Calu3 (cell line): Measurements from ENCODE around the gene NR1I3. TPM values are rescaled to one million over a fixed set of nuclear protein-coding genes. Genes with fewer than 3 reads are reported as not detected.
A peak's percentile ranks its signal among the peaks of the same experiment; 100 is the strongest.

Source experiments
- BruUV-seq: library from RNA; stranded (reverse); fragments of 400-500 nt; replicated peaks from 2 replicates; lab custom pipeline; 2021; lab: Mats Ljungman, UMichigan
- CTCF ChIA-PET: fragments of 300-600 bp; sonication (Branson Sonifier 250); formaldehyde crosslinking; loops from one replicate; lab custom pipeline; 2022; ENCODE audit warnings: antibody characterized with exemption; lab: Charles Lee
- DNase-seq: peaks from one replicate; pipeline ENCODE4 v3.0.0; 2022
- H3K27ac Mint-ChIP-seq: one replicate; pipeline ENCODE4 v1.8.0; 2022; ENCODE audit warnings: mixed read lengths; ENCODE audit not compliant: unreplicated experiment
- H3K27me3 Mint-ChIP-seq: one replicate; pipeline ENCODE4 v1.8.0; 2022; ENCODE audit warnings: mixed read lengths; ENCODE audit not compliant: unreplicated experiment
- H3K36me3 Mint-ChIP-seq: one replicate; pipeline ENCODE4 v1.8.0; 2022; ENCODE audit warnings: mild to moderate bottlenecking, moderate library complexity, mixed read lengths; ENCODE audit not compliant: insufficient read depth, unreplicated experiment
- H3K4me1 Mint-ChIP-seq: one replicate; pipeline ENCODE4 v1.8.0; 2022; ENCODE audit warnings: mild to moderate bottlenecking, low read depth, mixed read lengths; ENCODE audit not compliant: unreplicated experiment
- H3K4me3 Mint-ChIP-seq: one replicate; pipeline ENCODE4 v1.8.0; 2022; ENCODE audit warnings: mild to moderate bottlenecking, low read depth, moderate library complexity, mixed read lengths; ENCODE audit not compliant: unreplicated experiment
- H3K9me3 Mint-ChIP-seq: one replicate; pipeline ENCODE4 v1.8.0; 2022; ENCODE audit warnings: low read depth, mixed read lengths; ENCODE audit not compliant: unreplicated experiment
- intact Hi-C: fragments of 100-400 bp; cut with micrococcal nuclease; formaldehyde crosslinking; loops from one replicate; pipeline ENCODE4 v1.10.0; 2022; ENCODE audit not compliant: unreplicated experiment
- total RNA-seq: library from RNA; stranded (reverse); gene quantifications from 2 replicates; pipeline ENCODE4 v1.2.3, GENCODE V29; 2022
- TF ChIP-seq, protein P1 (sequence below): fragments of 200-600 bp; IDR thresholded peaks from one replicate; pipeline ENCODE4 v1.8.0; 2022; ENCODE audit warnings: antibody characterized with exemption; ENCODE audit not compliant: unreplicated experiment

Gene NR1I3
- total RNA-seq, 1 experiment from 2014 or later, result not detected

DNA sequence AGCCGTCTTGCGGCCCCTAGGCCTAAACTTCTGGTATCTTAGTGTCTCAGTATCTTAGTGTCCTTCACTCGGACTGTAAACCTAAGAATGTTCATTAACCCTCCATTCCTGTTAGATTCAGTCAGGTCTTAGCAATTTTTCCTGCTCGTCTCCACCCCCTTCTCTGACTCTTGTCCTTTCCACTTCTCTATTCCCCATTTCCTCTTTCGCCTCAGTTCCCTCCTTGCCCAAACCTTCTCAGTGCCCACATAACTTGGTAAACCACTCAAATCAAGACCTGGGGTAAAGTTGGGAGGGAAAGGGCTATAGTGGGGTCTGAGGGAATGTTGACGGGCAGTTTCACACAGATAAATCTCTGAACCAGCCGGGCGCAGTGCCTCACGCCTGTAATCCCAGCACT, 23.6 kb downstream of the NR1I3 start:
- no peak for DNase-seq
- Mint-ChIP-seq H3K4me1 (peaks cover 19% of the 10 kb centered on the region), H3K9me3 (no peaks in the 10 kb centered on the region), H3K36me3 (peaks cover 57% of the 10 kb centered on the region), H3K27ac (no peak overlapping the region), H3K27me3 (peaks cover 21% of the 10 kb centered on the region), H3K4me3 (no peak overlapping the region)
- no TSS peak for BruUV-seq
- intact Hi-C loops, result no loop called here
- CTCF ChIA-PET, result no interaction called here
- TF ChIP-seq, protein P1, sequence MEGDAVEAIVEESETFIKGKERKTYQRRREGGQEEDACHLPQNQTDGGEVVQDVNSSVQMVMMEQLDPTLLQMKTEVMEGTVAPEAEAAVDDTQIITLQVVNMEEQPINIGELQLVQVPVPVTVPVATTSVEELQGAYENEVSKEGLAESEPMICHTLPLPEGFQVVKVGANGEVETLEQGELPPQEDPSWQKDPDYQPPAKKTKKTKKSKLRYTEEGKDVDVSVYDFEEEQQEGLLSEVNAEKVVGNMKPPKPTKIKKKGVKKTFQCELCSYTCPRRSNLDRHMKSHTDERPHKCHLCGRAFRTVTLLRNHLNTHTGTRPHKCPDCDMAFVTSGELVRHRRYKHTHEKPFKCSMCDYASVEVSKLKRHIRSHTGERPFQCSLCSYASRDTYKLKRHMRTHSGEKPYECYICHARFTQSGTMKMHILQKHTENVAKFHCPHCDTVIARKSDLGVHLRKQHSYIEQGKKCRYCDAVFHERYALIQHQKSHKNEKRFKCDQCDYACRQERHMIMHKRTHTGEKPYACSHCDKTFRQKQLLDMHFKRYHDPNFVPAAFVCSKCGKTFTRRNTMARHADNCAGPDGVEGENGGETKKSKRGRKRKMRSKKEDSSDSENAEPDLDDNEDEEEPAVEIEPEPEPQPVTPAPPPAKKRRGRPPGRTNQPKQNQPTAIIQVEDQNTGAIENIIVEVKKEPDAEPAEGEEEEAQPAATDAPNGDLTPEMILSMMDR, result no peak

GRCh38 chr1:161209790-161210409, 28.1 kb downstream of the NR1I3 start:
- no TSS peak for BruUV-seq
- Mint-ChIP-seq H3K36me3 (peaks cover 55% of the 10 kb centered on the region), H3K27me3 (no peaks in the 10 kb centered on the region), H3K9me3 (no peaks in the 10 kb centered on the region), H3K4me1 (peaks cover 14% of the 10 kb centered on the region), H3K4me3 (no peak overlapping the region), H3K27ac (no peak overlapping the region)
- CTCF ChIA-PET, result interaction anchor here (2.9 kb wide), 1 partner anchor 16 kb away, joined by 14 read pairs; the partner anchor contains the start of gene TOMM40L
- DNase-seq, result peak; percentile 92
- intact Hi-C loops, result loop anchor here (1.0 to 10.0 kb wide), 3 partner anchors 12 to 535 kb away; partner anchors contain the start of gene DUSP12
- TF ChIP-seq, protein P1, result peak; percentile 87

DNA sequence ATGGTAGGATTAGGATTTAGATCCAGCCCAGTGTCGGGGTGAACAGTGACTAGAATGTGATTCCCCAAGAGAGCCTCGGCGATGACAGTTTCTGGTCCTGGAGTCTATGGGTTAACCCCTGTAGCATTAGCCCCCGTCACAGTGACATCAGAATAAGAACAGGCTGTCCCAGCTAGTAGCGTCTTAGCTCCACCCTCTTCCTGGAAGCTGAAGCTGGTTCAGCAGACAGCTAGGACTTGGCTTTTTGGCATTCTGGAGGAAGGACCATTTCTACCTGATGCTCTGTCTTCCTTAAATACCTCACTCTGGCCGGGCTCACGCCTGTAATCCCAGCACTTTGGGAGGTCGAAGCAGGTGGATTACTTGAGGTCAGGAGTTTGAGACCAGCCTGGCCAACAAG, 30.8 kb downstream of the NR1I3 start:
- Mint-ChIP-seq H3K36me3 (peaks cover 42% of the 10 kb centered on the region), H3K4me1 (peaks cover 24% of the 10 kb centered on the region), H3K27me3 (no peaks in the 10 kb centered on the region), H3K4me3 (no peak overlapping the region), H3K27ac (no peak overlapping the region), H3K9me3 (no peaks in the 10 kb centered on the region)
- no peak for DNase-seq
- intact Hi-C loops, result loop anchor here (5.0 to 10.0 kb wide), 2 partner anchors 175 to 538 kb away; partner anchors contain the start of gene DUSP12
- no TSS peak for BruUV-seq
- TF ChIP-seq, protein P1, result no peak
- CTCF ChIA-PET, result interaction anchor here (0.8 kb wide), 1 partner anchor 51 kb away, joined by 7 read pairs; the partner anchor contains the start of gene PCP4L1

GRCh38 chr1:161206411-161207140, 31.4 kb downstream of the NR1I3 start:
- no peaks in the 10 kb centered on the region for H3K9me3 Mint-ChIP-seq
- no peak overlapping the region for H3K27ac Mint-ChIP-seq
- H3K4me1 Mint-ChIP-seq, result peaks cover 28% of the 10 kb centered on the region
- CTCF ChIA-PET, result interaction anchor here (0.6 to 1.2 kb wide), 3 partner anchors 52 to 183 kb away, joined by 4 to 7 read pairs (median 5); partner anchors contain the start of gene PCP4L1
- DNase-seq, result no peak
- H3K4me3 Mint-ChIP-seq, result no peak overlapping the region
- TF ChIP-seq, protein P1, result no peak
- BruUV-seq, result no TSS peak
- H3K36me3 Mint-ChIP-seq, result peaks cover 38% of the 10 kb centered on the region
- no peaks in the 10 kb centered on the region for H3K27me3 Mint-ChIP-seq
- intact Hi-C loops, result loop anchor here (5.0 to 10.0 kb wide), 2 partner anchors 176 to 538 kb away; partner anchors contain the start of gene DUSP12
